Middle frontal gyrus (tissue), 1 donor: ENCODE measurements around the gene ULK2.
A peak's percentile ranks its signal among the peaks of the same experiment; 100 is the strongest.

Experiments
- DNase-seq: peaks from one replicate; pipeline ENCODE4 v3.0.0-alpha.2; 2015; ENCODE audit warnings: low spot score; ENCODE audit errors: extremely low spot score

Gene ULK2

DNA sequence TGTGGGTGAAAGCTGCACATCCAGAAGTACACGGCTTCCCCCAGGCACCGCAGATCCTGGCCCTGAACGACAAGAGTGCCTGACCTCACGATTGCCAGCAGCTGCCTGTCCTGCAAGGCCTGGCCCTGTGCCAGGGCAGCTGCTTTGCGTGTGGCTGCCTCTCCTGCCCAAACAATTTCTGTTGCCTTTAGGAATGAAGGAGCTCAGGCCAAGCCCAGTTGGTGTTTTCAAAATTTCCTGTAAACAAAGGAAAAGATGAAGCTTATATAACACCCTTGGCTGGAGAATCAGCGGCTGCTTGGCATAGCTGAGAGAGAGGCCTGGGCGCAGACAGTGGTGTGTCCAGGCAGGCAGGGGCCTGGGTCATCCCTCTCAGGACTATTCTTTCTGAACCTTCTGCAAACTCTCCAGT is 139.6 kb downstream of the ULK2 start:
- DNase-seq = peak; percentile 30

DNA sequence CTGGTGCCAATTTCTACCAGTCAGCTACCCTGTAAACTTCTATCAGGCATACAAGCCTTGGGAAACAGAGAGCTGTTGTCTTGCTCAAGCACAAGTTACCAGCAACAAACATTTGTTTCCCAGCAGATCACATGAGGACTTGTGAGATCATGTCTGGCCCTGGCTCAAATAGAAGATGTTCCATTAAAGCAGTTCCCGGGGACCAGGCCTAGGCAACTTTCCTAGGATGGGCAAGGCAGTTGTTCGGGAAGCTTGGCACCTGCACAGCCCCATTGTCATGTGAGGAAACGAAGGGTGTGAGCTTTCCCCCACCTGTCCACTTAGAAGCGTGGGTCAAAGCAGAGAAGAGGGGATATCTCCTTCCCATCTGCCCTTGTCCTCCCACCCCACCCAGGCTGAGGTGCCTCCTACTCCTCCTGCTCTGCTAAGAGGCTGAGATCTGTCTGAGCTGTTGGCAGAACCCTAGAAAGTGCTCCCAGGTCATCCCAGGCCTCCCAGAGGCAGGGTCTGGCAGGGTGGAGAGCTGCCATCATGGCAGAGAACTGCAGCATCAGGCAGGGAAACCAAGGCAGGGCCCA is 140.1 kb downstream of the ULK2 start:
- DNase-seq = peak; percentile 70

DNA sequence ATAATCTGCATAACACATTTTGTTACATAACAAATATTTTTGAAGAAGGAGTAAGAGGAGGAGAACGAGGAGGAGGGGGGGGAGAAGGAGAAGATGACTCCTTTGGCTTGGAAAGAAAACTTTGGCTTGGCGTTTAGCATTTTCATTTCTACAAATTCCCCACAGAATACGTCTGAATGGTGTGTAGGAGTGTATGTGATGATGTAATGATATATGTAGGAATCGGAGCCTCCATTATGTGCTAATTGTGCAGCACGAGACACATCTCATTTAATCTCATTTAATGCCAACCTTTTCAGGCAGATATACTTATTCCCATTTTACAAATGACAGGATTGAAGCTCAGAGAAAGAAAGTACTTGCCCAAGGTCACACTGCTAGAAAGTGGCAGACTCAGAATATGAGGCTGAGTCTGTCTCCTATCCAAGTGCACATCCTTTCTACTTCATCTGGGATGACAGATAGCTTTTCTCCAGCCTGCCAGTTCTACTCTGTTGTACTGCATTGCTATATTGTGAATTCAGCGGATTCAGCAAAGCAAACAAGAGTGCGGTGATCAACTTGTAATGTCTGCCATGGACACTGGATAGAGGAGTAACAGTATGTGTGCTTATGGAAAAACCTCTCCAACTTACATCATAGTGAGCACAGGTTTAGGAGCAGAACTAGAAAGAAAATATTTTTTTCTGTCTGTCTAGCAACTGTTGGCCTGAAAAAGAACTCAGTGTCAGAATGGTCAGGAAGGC is 140.9 kb downstream of the ULK2 start:
- DNase-seq = no peak

DNA sequence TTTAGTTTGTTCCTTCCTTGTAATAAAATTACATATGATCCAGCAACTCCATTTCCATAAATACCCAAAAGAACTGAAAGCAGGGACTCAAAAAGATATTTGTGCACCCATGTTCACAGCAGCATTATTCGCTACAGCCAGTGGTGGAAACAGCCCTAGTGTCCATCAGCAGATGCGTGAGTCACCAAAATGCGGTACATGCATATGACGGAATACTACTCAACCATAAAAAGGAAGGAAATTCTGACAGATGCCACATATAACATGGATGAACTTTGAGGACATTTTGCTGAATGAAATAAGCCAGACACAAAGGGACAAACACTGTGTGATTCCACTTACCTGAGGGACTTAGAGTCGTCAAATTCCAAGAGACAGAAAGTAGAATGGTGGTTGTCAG is 142.2 kb downstream of the ULK2 start:
- DNase-seq = no peak

DNA sequence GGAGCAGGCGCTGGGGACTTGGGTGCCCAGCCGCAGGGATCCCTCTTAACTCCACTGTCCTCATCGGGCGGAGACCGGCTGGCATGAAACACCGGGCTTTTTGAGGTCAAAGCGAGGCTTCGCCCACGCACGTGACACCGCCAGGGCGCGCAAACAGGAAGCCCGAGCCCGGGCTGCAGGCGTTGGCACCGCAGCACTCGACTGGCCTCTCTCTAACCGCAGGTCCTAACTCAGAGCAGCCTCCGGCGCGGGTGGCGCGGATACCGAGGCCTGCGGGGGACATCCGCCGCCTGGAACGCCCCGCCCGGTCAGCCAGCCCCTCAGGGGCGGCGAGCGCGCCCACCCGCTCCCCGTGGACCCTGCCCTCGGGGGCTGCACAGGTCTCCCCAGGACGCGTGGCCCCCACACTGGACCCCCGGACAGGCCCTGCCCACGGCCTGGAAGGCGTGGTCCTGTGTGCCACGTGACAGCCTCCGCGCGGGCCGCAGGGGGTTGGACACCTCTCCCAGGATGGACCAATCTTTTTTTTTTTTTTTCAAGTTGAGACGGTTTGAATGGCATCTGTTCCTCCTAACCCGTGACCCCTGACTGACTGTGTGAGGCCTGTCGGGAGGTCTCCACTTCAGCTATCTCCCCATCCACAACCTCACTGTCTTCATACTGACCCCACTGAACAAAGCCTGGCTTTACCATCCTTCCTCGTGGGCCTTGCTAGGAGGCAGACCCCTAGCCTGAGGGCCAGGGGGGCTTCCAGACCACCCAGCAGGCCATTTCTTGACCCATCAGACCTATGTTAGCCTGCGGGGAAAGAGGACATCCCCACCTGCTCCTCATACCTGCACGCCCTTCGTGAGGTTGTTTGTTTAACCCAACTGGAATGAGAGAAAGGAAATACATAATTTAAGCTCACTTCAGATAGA is 143.0 kb downstream of the ULK2 start:
- DNase-seq = no peak

DNA sequence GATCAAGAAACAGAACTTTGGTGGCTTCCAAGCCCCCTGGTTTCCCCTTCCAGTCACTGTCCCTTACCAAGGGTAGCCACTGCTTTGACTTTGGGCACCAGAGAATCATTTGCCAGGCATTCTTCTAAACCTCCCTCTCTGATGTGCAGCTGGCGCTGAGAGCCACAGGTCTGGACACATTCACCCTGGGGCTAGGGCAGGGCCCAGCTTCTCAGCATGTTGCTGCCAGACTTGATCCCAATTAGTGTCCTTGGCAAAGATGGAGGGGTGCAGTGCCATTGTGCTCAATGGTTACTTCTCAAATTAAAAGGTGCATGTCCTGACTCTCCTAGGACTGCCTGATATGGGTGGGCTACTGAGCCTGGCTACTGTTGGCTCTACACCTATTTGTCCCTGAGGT is 143.8 kb downstream of the ULK2 start:
- DNase-seq = no peak
